H1 (cell line): ENCODE measurements around the gene COASY. TPM values are rescaled to one million over a fixed set of nuclear protein-coding genes. Genes with fewer than 3 reads are reported as not detected.

Experiments used
- BRCA1 ChIP-seq: IDR thresholded peaks from 2 replicates; pipeline ENCODE4 v1.6.1; 2012; ENCODE audit warnings: low read depth, low read length, improper control_type of control experiment
- CHD7 ChIP-seq: fragments of 300-600 bp; sonication (generic); IDR thresholded peaks from 2 replicates; pipeline ENCODE4 v1.7.1; 2012; ENCODE audit warnings: low read length, moderate library complexity, mild to moderate bottlenecking, inconsistent platforms; ENCODE audit not compliant: insufficient replicate concordance
- EP300 ChIP-seq, 2 experiments: IDR thresholded peaks; 1 replicate in 1 of 2; 2 replicates in 1 of 2; pipeline ENCODE4 v1.6.1; 2011 to 2012; ENCODE audit warnings: low read depth in 2 of 2, low read length in 2 of 2, mild to moderate bottlenecking in 2 of 2, borderline replicate concordance in 1 of 2, inconsistent platforms in 1 of 2, moderate library complexity in 1 of 2
- JUND ChIP-seq: IDR thresholded peaks from 2 replicates; pipeline ENCODE4 v1.6.1; 2011; ENCODE audit warnings: mild to moderate bottlenecking, improper control_type of control experiment, low read length
- NANOG ChIP-seq: IDR thresholded peaks from 2 replicates; pipeline ENCODE4 v1.6.1; 2011; ENCODE audit warnings: low read length, low read depth, mild to moderate bottlenecking, inconsistent platforms; ENCODE audit not compliant: insufficient read depth, poor library complexity, severe bottlenecking
- PHF8 ChIP-seq: fragments of 200-600 bp; sonication (generic); conservative IDR thresholded peaks from 2 replicates; pipeline ENCODE4 v1.7.1; 2012; ENCODE audit warnings: low read depth, mild to moderate bottlenecking, inconsistent platforms, low read length, moderate library complexity
- POLR2AphosphoS5 ChIP-seq: IDR thresholded peaks from 2 replicates; pipeline ENCODE4 v1.6.1; 2011; ENCODE audit warnings: low read depth, low read length
- SIRT6 ChIP-seq: IDR thresholded peaks from one replicate; pipeline ENCODE4 v1.7.1; 2012; ENCODE audit warnings: low read length, inconsistent platforms
- polyA plus RNA-seq, 7 experiments: library from polyadenylated mRNA; depleted of rRNA in 3 of 7; stranded (reverse) in 5 of 7; unstranded in 2 of 7; fragments of >200 nt in 5 of 7; fragments of 200-250 nt in 2 of 7; gene quantifications; 1 replicate in 5 of 7; 2 replicates in 1 of 7; 4 replicates in 1 of 7; pipeline versions ENCODE4 v1.2.1 to v1.2.3, GENCODE V29; 2011 to 2013; ENCODE audit warnings: missing spikeins in 2 of 7, mixed read lengths in 2 of 7
- total RNA-seq: library from RNA; stranded (reverse); fragmentation: NEBNext Ultra II Directional; extraction: Animal tissue kit (Norgen Biotek cat#: 25700); gene quantifications from 2 replicates; pipeline ENCODE4 v1.2.1, GENCODE V29; 2021

The COASY gene
- total and polyA plus RNA-seq, 2 of the 8 experiments (the other 6 are each of a cell fraction or from before 2014, with no cell fraction given) = 64.5 to 100 TPM

- TF ChIP-seq JUND = no peak
- TF ChIP-seq PHF8 = no peak
- no peak for TF ChIP-seq SIRT6
- TF ChIP-seq CHD7 = no peak
- no peak for TF ChIP-seq BRCA1
- no peak for TF ChIP-seq NANOG
- no peak for TF ChIP-seq EP300 (IDR thresholded peaks at IDR 0.05; ENCODE audit: borderline replicate concordance in 1 of 2, low read depth in 2 of 2, low read length in 2 of 2)
- TF ChIP-seq POLR2AphosphoS5 = no peak
- TF ChIP-seq, all 59 proteins: peak for 0
Measured at GRCh38 chr17:42607769-42608168, 45.8 kb downstream of the COASY start (continued).
